ENCODE measurements around the gene SLC22A7.

The SLC22A7 gene

DNA sequence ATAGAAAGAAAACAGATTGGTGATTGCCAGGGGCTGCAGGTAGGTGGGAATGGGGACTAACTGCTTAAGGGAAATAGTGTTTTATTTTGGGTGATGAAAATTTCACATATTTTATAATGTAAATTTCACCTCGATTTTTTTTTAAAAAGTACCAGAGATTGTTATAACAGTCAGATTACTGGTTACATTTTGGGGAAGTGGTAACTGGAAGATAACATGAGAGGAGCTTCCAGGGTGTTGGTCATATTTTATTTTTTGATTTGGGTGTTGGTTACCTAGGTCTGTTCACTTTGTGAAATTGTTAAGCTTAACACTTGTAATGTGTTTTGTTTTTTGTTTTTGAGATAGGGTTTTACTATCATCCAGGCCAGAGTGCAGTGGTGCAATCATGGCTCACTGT, 27.8 kb downstream of the SLC22A7 start:
- H3K27me3 ChIP-seq (ENCODE audit: control insufficient read depth, insufficient read depth, low read length) = no peaks in the 10 kb centered on the region
- no peaks in the 10 kb centered on the region for H3K4me1 ChIP-seq
- no peaks in the 10 kb centered on the region for H3K36me3 ChIP-seq (ENCODE audit: control insufficient read depth, insufficient read depth, low read length)
- H3K4me3 ChIP-seq (ENCODE audit: low read depth, low read length) = no peak overlapping the region
- no peaks in the 10 kb centered on the region for H3K79me2 ChIP-seq
- TF ChIP-seq, protein P1, sequence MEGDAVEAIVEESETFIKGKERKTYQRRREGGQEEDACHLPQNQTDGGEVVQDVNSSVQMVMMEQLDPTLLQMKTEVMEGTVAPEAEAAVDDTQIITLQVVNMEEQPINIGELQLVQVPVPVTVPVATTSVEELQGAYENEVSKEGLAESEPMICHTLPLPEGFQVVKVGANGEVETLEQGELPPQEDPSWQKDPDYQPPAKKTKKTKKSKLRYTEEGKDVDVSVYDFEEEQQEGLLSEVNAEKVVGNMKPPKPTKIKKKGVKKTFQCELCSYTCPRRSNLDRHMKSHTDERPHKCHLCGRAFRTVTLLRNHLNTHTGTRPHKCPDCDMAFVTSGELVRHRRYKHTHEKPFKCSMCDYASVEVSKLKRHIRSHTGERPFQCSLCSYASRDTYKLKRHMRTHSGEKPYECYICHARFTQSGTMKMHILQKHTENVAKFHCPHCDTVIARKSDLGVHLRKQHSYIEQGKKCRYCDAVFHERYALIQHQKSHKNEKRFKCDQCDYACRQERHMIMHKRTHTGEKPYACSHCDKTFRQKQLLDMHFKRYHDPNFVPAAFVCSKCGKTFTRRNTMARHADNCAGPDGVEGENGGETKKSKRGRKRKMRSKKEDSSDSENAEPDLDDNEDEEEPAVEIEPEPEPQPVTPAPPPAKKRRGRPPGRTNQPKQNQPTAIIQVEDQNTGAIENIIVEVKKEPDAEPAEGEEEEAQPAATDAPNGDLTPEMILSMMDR (IDR thresholded peaks at IDR 0.05) = no peak
- no peak overlapping the region for H3K9ac ChIP-seq
- no peak overlapping the region for H2AFZ ChIP-seq
- no peaks in the 10 kb centered on the region for H3K9me3 ChIP-seq (ENCODE audit: control insufficient read depth, low read length)
- H3K27ac ChIP-seq = no peak overlapping the region
- no peak overlapping the region for H3K4me2 ChIP-seq (ENCODE audit: low read length)

DNA sequence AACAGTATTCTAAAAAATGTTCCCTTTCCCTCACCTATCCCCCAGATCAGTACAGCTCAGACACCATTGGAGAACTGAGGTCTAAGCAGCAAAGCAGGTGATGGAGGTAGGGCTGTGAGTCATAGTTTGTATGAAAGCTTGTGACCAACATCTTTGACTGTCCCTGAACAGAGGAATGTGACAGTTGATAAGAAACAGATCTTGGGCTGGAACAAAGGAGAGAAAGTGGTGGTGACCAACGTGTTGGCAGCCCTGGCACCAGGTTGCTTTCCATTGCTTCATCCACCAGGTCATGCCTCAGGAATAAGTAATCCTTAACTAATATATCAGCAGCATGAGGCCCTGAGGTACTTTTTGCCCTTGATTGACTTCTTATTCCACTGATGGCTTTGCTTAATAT, 30.5 kb downstream of the SLC22A7 start:
- Histone ChIP-seq H3K9me3 (ENCODE audit: control insufficient read depth, low read length) (no peaks in the 10 kb centered on the region), H3K4me3 (ENCODE audit: low read depth, low read length) (no peak overlapping the region), H3K9ac (no peak overlapping the region), H3K27me3 (ENCODE audit: control insufficient read depth, insufficient read depth, low read length) (no peaks in the 10 kb centered on the region), H3K4me1 (no peaks in the 10 kb centered on the region), H3K4me2 (ENCODE audit: low read length) (no peak overlapping the region), H3K79me2 (no peaks in the 10 kb centered on the region), H3K27ac (no peak overlapping the region), H2AFZ (no peak overlapping the region), H3K36me3 (ENCODE audit: control insufficient read depth, insufficient read depth, low read length) (no peaks in the 10 kb centered on the region)
- TF ChIP-seq, protein P1 (IDR thresholded peaks at IDR 0.05) = no peak

DNA sequence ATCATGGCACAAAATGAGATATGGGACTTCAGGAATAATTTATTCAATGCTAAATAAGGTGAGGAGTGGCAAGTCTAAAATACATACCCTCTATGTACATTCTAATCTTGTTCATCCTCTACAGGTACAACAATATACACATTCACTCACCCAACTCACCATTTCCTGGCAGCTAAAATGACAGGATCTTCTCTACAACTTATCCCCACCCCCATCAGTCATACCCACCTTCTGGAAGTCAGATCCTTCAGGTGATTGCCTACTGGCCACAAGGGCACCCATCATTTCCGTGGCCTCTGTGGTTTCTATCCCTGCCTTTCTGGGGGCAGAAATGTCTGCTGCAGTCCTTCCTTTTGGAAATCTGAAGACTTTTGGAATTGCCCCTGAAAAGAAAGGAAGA, 33.4 kb downstream of the SLC22A7 start:
- Histone ChIP-seq H3K27ac (no peak overlapping the region), H3K27me3 (ENCODE audit: control insufficient read depth, insufficient read depth, low read length) (no peaks in the 10 kb centered on the region), H3K9ac (no peak overlapping the region), H2AFZ (no peak overlapping the region), H3K4me3 (ENCODE audit: low read depth, low read length) (no peak overlapping the region), H3K79me2 (no peaks in the 10 kb centered on the region), H3K36me3 (ENCODE audit: control insufficient read depth, insufficient read depth, low read length) (no peaks in the 10 kb centered on the region), H3K4me1 (no peaks in the 10 kb centered on the region), H3K9me3 (ENCODE audit: control insufficient read depth, low read length) (no peaks in the 10 kb centered on the region), H3K4me2 (ENCODE audit: low read length) (no peak overlapping the region)
- TF ChIP-seq, protein P1 (IDR thresholded peaks at IDR 0.05) = no peak

DNA sequence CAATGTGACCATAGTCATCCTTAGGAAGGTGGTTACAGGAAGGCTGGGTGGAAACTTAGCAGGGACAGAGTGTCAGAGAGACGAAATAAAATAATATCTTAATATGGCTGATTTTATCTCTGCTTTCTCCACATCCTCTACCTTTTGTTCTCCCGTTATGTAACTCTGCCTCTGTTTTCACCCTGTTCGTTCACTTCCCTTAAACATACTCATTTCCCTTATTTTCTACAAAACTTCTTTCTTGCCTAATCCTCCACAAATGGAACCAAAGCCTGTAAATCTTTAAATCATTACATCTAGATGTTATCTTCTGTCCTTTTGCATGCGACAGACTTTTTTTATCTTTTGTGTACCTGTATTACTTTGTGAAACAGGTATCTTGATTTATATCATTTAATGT, 33.8 kb downstream of the SLC22A7 start:
- H3K27ac ChIP-seq = no peak overlapping the region
- H2AFZ ChIP-seq = no peak overlapping the region
- H3K9ac ChIP-seq = no peak overlapping the region
- H3K79me2 ChIP-seq = no peaks in the 10 kb centered on the region
- TF ChIP-seq, protein P1 (IDR thresholded peaks at IDR 0.05) = no peak
- H3K9me3 ChIP-seq (ENCODE audit: control insufficient read depth, low read length) = no peaks in the 10 kb centered on the region
- no peak overlapping the region for H3K4me2 ChIP-seq (ENCODE audit: low read length)
- no peaks in the 10 kb centered on the region for H3K4me1 ChIP-seq
- no peaks in the 10 kb centered on the region for H3K36me3 ChIP-seq (ENCODE audit: control insufficient read depth, insufficient read depth, low read length)
- H3K4me3 ChIP-seq (ENCODE audit: low read depth, low read length) = no peak overlapping the region
- no peaks in the 10 kb centered on the region for H3K27me3 ChIP-seq (ENCODE audit: control insufficient read depth, insufficient read depth, low read length)

DNA sequence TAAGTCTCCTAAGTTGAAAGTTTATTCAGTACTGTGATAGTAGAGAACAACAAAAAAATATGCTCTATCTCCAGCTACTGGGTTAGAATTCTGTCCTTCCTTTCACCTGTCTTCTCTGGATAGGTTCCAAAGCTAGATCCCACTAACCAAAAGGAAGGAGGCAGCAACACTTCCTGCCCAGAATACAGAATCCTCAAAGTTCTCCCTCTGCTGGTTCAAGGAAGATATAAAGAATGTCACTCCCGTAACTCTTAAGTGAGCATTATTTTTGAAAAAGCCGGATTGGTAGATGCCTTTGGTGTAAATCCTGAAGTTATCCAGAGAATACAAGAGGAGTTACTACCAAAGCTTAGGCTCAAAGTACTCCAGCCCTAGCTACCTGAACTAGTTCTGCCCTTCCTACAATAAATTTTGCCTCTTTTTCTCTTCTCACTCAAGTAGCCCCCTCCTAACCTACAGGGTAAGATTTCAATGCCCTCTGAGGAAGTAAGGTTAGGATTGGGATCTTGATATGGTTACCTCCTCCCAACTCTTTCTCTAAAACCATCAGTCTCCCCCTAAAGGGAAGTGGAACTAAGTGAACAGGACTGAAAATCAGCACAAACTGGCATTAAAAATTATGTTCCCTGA, 36.5 kb downstream of the SLC22A7 start:
- Histone ChIP-seq H3K27ac (no peak overlapping the region), H3K27me3 (ENCODE audit: control insufficient read depth, insufficient read depth, low read length) (no peaks in the 10 kb centered on the region), H3K4me2 (ENCODE audit: low read length) (no peak overlapping the region), H3K79me2 (no peaks in the 10 kb centered on the region), H3K4me1 (no peaks in the 10 kb centered on the region), H2AFZ (no peak overlapping the region), H3K9ac (no peak overlapping the region), H3K4me3 (ENCODE audit: low read depth, low read length) (no peak overlapping the region), H3K36me3 (ENCODE audit: control insufficient read depth, insufficient read depth, low read length) (no peaks in the 10 kb centered on the region), H3K9me3 (ENCODE audit: control insufficient read depth, low read length) (no peaks in the 10 kb centered on the region)
- TF ChIP-seq, protein P1 (IDR thresholded peaks at IDR 0.05) = peak; percentile 63

Data from parathyroid adenoma (tissue), 2 donors.